Peyer's patch (tissue), 4 donors: ENCODE data around the gene TAGAP. TPM values are rescaled to one million over a fixed set of nuclear protein-coding genes. Genes with fewer than 3 reads are reported as not detected.
"Not testable (repeated sequence)": the region's sequence is repeated elsewhere in the genome, so short reads cannot be mapped to it uniquely, and the experiment has no call there.

Experiments used
- DNase-seq, 3 donors: peaks; one replicate each; pipeline ENCODE4 v3.0.0-alpha.2; 2017 to 2019
- H3K27ac ChIP-seq, 4 donors: fragments of 200-600 bp; sonication (generic); one replicate each; pipeline ENCODE4 v1.5.1; 2016 to 2019
- H3K27me3 ChIP-seq, 2 donors: fragments of 200-600 bp; sonication (generic); one replicate each; pipeline ENCODE4 v1.5.1; 2019
- H3K36me3 ChIP-seq, 3 donors: fragments of 200-600 bp; sonication (generic); one replicate each; pipeline ENCODE4 v1.5.1; 2016 to 2019
- H3K4me1 ChIP-seq, 4 donors: fragments of 200-600 bp; sonication (generic); one replicate each; pipeline ENCODE4 v1.5.1; 2016 to 2019
- H3K4me3 ChIP-seq, 4 donors: fragments of 200-600 bp; sonication (generic); 1 replicate in 3 of 4; 2 replicates in 1 of 4; pipeline ENCODE4 v1.5.1; 2016 to 2019; ENCODE audit warnings: mild to moderate bottlenecking in 1 of 4
- H3K9me3 ChIP-seq, 4 donors: fragments of 200-600 bp; sonication (generic); one replicate each; pipeline ENCODE4 v1.5.1; 2016 to 2019; ENCODE audit warnings: mild to moderate bottlenecking in 1 of 4
- POLR2A ChIP-seq, 2 donors: fragments of 450-650 bp; IDR thresholded peaks; one replicate each; pipeline ENCODE4 v1.5.1; 2017; ENCODE audit warnings: antibody characterized with exemption in 2 of 2, mild to moderate bottlenecking in 2 of 2, moderate library complexity in 2 of 2
- total RNA-seq, 4 donors: library from RNA; depleted of rRNA; stranded (reverse); fragments of >200 nt; gene quantifications; one replicate each; pipeline ENCODE4 v1.1.0, GENCODE V29; 2016
- TF ChIP-seq, protein P1 (sequence below), 6 experiments: fragments of 450-650 bp in 4 of 6; fragments of 200-600 bp in 2 of 6; sonication (generic) in 1 of 6; IDR thresholded peaks; one replicate each; pipeline ENCODE4 v1.5.1; 2017 to 2019; ENCODE audit warnings: antibody characterized with exemption in 6 of 6, mild to moderate bottlenecking in 3 of 6, moderate library complexity in 1 of 6

TAGAP gene
- total RNA-seq, 4 donors from 2014 or later, result 3.9 to 18.2 (median 5.4) TPM

DNA sequence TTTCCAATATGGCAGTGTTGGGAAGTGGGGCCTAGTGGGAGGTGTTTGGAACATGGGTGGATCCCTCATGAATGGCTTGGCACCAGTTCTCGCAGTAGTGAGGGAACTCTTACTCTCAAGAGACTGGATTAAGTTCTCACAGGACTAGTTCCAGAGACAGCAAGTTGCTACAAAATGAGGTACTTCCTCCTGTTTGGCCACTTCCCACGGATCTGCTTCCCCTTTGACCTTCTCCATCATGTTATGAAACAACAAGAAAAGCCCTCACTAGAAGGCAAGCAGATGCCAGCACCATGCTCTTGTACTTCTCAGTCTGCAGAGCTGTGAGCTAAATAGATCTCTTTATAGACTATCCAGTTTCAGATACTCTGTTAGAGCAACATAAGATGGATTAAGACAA lies 47.9 kb downstream of the TAGAP start:
- no peak overlapping the region for H3K4me3 ChIP-seq

DNA sequence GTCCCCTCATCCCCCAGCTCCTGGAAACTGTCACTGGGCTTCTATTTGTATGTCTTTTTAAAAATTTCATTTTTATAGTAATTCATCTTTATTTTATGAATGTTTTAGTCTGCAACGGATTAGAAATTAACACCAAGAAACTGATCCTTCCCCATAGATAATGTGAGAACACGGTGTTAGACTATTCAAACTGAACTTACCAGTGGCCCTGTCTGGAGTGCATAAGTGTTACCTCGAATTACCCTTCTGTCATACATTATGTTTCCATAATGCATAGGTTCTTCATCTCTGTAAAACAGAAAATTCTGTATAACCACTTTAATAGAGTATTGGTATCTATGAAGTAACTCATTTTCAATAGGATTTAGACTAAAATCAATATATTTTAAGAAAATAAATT lies 51.2 kb downstream of the TAGAP start:
- no peaks in the 10 kb centered on the region for H3K27me3 ChIP-seq
- DNase-seq, result no peak
- peaks cover 0 to 14% (median 0%) of the 10 kb centered on the region in 3 donors for H3K36me3 ChIP-seq
- H3K4me3 ChIP-seq, result no peak overlapping the region
- no peaks in the 10 kb centered on the region for H3K9me3 ChIP-seq
- peaks cover 0 to 8% (median 0%) of the 10 kb centered on the region in 4 donors for H3K4me1 ChIP-seq
- TF ChIP-seq, protein P1, sequence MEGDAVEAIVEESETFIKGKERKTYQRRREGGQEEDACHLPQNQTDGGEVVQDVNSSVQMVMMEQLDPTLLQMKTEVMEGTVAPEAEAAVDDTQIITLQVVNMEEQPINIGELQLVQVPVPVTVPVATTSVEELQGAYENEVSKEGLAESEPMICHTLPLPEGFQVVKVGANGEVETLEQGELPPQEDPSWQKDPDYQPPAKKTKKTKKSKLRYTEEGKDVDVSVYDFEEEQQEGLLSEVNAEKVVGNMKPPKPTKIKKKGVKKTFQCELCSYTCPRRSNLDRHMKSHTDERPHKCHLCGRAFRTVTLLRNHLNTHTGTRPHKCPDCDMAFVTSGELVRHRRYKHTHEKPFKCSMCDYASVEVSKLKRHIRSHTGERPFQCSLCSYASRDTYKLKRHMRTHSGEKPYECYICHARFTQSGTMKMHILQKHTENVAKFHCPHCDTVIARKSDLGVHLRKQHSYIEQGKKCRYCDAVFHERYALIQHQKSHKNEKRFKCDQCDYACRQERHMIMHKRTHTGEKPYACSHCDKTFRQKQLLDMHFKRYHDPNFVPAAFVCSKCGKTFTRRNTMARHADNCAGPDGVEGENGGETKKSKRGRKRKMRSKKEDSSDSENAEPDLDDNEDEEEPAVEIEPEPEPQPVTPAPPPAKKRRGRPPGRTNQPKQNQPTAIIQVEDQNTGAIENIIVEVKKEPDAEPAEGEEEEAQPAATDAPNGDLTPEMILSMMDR (IDR thresholded peaks at IDR 0.05), result no peak
- no peak for TF ChIP-seq POLR2A (IDR thresholded peaks at IDR 0.05)
- H3K27ac ChIP-seq, result no peak overlapping the region

More for the DNA sequence above, 47.9 kb downstream of the TAGAP start:
- Histone ChIP-seq H3K9me3 (no peaks in the 10 kb centered on the region), H3K4me1 (peaks cover 0 to 12% (median 0%) of the 10 kb centered on the region in 4 donors), H3K36me3 (peaks cover 0 to 14% (median 0%) of the 10 kb centered on the region in 3 donors), H3K27me3 (no peaks in the 10 kb centered on the region), H3K27ac (no peak overlapping the region)
- TF ChIP-seq, protein P1 (IDR thresholded peaks at IDR 0.05), result no peak
- no peak for TF ChIP-seq POLR2A (IDR thresholded peaks at IDR 0.05)
- DNase-seq, result no peak

DNA sequence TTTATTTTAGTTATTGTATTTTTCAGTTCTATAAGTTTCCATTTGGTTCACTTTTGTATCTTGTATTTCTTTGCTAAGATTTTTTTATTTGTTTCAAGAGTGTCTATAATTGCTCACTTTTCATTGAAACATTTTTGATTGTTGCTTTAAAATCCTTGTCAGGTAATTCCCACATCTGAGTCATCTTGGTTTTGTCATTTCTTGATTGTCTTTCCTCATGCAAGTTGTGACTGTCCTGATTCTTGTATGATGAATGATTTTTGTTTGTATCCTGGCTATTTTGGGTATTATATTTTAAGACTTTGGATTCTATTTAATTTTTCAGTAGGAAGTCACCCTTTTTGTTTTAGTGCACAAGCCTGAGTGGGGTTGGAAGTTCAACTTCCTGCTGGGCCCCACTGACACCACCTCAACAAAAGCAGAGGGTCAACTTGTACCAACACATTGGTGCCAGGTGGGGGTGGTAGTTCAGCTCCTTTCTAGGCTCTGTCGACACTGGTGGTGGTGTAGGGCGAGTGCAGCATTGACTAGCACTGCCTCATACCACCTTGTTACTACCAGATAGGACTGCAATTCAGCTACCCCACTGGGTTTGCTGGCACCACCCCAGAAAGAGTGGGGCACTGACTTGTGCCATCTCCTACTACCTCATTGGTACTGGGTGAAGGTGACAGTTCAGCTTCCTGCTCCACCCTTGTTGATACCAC lies 53.6 kb downstream of the TAGAP start:
- H3K27ac ChIP-seq, result no peak overlapping the region
- H3K4me3 ChIP-seq, result no peak overlapping the region
- H3K4me1 ChIP-seq, result peaks cover 0 to 4% (median 0%) of the 10 kb centered on the region in 4 donors
- no peak for TF ChIP-seq POLR2A (IDR thresholded peaks at IDR 0.05)
- no peaks in the 10 kb centered on the region for H3K27me3 ChIP-seq
- H3K36me3 ChIP-seq, result peaks cover 0 to 14% (median 0%) of the 10 kb centered on the region in 3 donors
- no peak for DNase-seq
- H3K9me3 ChIP-seq, result no peaks in the 10 kb centered on the region

- not testable (repeated sequence) for H3K4me3 ChIP-seq, H3K9me3 ChIP-seq, H3K27me3 ChIP-seq, H3K27ac ChIP-seq, H3K4me1 ChIP-seq, DNase-seq
- peaks cover 0 to 14% (median 0%) of the 10 kb centered on the region in 3 donors for H3K36me3 ChIP-seq
Measured at GRCh38 chr6:158989711-158990110, 55.1 kb downstream of the TAGAP start.

GRCh38 chr6:158988477-158988876 lies 56.3 kb downstream of the TAGAP start:
- TF ChIP-seq POLR2A (IDR thresholded peaks at IDR 0.05), result no peak
- TF ChIP-seq, protein P1 (IDR thresholded peaks at IDR 0.05), result no peak
- Histone ChIP-seq H3K9me3 (no peaks in the 10 kb centered on the region), H3K36me3 (peaks cover 0 to 12% (median 0%) of the 10 kb centered on the region in 3 donors), H3K27me3 (no peaks in the 10 kb centered on the region), H3K27ac (no peak overlapping the region), H3K4me3 (no peak overlapping the region), H3K4me1 (no peaks in the 10 kb centered on the region)
- DNase-seq, result no peak

DNA sequence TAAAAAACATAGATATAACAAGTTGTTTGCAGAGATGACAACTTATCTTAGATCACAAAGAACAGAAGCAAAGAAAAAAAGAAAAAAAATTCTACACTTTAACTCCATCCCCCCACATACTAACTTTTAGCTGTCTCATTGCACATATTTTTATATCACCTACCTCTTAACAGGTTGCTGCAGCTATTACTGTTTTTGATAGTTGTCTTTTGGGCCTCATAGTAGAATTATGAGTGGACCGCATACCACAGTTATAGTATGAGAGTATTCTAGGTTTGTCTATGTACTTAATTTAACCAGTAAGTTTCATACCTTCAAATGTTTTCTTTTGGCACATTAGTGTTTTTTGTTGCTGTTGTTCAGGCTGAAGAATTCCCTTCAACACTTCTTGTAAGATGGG lies 57.1 kb downstream of the TAGAP start:
- Histone ChIP-seq H3K27me3 (no peaks in the 10 kb centered on the region), H3K36me3 (peaks cover 0 to 7% (median 0%) of the 10 kb centered on the region in 3 donors), H3K4me3 (no peak overlapping the region), H3K27ac (no peak overlapping the region), H3K4me1 (no peaks in the 10 kb centered on the region), H3K9me3 (no peaks in the 10 kb centered on the region)
- no peak for TF ChIP-seq POLR2A (IDR thresholded peaks at IDR 0.05)
- TF ChIP-seq, protein P1 (IDR thresholded peaks at IDR 0.05), result no peak
- DNase-seq, result no peak

Other genes with a start within 250 kb of the TAGAP start
- gene EZR, start 225.6 kb downstream of the TAGAP start, total RNA-seq, result 100 to 1,000 TPM; 201 to 515 (median 470) TPM
- 10 to 100 TPM; 14.9 to 24.5 (median 20.1) TPM for gene RSPH3, start 44.8 kb downstream of the TAGAP start, total RNA-seq
- 1 to 10 TPM in 1 of 4 donors, under 1 TPM in 1, not detected in 2; 0.54 to 1.7 TPM for gene FNDC1, start 124.4 kb upstream of the TAGAP start, total RNA-seq